Eye (tissue), 1 donor: ENCODE measurements around the gene RXRB.
"Not testable (repeated sequence)": the region's sequence is repeated elsewhere in the genome, so short reads cannot be mapped to it uniquely, and the experiment has no call there.

Experiments
- DNase-seq: peaks from one replicate; pipeline ENCODE4 v3.0.0-alpha.2; 2015

RXRB gene

DNA sequence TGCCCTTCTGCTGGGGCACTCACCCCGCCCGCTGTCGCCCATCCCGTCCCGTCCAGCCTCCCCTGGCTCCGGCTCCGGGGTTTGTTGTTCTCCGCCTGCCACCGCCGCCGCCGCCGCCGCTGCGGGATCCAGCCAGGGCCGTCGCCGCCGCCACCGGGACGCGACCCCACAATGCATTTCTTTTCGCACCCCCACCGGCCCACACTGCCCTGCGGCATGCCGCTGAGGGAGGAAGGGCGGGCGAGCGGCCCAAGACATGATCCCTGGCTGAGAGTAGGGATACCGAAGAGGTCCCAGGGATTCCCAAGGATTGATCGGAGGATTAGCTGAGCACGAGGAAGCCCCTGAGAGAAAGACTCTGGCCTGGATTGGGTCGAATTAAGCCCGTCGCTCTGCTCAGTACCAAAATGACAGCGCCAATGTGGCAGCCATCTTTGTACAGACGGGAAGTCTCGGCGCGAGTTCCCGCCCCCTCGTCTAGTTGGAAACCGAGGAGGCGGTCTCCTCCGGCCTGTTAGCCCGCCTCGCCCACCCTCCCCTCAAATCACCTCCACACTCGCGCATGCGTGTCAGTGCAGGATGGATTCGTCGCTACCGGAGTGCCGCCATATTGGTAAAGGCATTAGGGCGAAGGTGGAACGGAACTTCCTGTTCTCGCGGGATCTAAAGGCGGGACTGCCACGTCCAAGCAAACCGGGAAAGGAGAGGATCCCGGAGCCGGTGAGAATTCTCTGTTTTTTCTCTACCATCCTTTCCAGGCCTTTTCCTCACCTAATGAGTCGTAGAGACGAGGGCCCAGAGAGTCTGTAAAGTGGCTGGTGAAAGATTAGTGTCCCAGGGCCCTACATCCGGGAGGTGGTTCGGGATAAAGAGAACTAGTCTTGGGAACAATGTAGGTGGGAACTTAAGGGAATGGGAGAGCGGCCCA, at the start of gene RXRB, which contains the start of gene SLC39A7:
Gene RXRB, minus strand, starts transcription at position 447 of the 928 bp plus-strand sequence. Its CDS starts 189 bp downstream, at position 258.
Gene SLC39A7, plus strand, starts transcription at position 649 of the 928 bp plus-strand sequence. CDS start 379 bp downstream, outside the sequence.
- peak; percentile 100 for DNase-seq

DNA sequence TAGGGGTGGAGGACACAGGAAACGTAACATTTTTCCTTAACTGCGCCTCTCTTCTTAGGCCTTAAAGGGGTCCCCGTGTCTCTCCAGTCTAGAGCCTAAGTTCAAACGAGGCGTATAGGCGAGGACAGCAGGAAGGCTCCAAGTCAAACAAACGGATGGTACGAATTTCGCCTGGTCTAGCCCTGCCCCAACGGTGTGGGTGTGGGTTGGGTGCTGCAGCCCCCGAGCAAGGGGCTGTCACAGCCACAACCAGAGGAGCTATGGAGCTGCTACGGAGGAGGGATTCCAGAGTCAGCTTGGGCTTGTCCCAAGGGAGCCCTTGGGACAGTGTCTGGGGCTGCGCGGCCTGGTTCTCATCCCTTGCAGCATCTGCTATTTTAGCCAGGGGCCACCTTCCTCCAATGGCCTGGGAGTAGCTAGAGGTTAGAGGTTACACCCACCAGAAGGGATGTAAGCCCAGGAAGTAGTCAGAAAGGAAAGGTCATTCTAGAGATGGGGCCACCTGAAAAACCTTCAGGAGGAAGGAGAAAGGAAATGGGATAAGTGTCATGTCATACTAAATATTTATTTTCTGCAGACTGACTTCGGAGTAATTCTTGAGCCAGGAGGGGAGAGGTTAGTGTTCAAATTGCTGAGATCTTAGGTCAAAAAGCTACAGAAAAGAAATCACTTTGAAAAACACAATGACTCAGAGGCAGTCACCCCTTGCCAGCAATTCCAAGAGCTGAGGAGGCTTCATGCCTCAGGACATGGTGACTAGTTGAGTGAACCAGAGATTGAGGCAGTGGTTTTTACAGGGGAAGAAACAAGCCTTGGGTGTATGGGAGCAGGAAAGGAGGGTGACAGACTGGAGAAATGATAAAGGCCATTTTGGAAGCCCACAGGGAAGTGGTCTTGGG, 49.5 kb upstream of the RXRB start:
- peak; percentile 8 for DNase-seq

DNA sequence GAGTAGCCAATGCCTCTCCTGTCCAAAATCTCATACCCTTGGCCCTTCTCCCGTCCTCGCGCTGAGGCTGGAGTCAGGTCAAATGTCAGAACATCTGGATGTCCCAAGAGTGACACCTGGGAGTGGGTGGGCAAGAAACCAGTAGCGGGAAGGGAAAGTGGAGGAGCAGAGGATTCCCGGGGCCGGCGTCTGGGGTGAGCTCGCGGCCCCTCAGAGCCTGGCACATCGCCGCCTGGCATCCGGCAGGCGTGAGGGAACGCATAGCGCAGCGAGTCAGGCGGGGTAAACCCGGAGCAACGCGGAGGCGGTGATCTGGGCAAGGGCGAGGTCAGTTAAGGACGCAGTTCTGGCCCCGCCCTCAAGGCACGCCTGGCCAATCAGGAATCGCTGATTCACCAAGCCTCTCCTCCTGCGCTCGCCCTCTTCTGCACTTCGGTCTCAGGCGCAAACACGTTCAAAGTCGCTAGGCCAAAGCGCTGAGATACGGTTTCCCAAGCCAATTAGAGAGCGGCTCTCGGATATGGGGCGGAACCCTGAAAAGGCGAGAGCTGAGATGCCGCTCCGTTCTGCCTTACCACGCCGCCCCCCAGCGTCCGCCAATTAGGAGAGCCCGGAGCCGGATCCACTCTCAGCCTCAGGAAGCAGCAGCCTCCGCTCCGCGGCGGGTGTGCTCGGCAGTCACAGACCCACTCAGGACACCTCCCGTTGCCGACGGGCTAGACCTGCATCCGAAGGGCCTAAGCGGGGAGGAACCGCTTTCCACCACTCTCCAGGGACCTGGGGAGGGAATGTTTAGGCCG, 48.7 kb upstream of the RXRB start:
- DNase-seq, result peak; percentile 98

DNA sequence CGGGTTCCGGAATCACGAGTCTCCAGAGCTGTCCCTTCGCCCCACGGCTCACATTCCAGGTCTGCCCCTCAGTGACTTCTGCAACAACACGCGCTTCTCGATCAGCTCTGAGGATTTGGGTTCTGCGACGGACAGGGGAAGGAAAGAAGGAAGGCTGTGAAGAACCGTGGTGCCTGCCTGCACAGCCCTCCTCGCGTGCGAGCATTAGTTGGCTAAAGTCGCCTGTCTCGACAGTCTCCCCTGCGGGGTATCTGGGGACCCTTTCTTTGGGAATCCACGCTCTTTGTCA, 48.1 kb upstream of the RXRB start:
- peak; percentile 82 for DNase-seq

DNA sequence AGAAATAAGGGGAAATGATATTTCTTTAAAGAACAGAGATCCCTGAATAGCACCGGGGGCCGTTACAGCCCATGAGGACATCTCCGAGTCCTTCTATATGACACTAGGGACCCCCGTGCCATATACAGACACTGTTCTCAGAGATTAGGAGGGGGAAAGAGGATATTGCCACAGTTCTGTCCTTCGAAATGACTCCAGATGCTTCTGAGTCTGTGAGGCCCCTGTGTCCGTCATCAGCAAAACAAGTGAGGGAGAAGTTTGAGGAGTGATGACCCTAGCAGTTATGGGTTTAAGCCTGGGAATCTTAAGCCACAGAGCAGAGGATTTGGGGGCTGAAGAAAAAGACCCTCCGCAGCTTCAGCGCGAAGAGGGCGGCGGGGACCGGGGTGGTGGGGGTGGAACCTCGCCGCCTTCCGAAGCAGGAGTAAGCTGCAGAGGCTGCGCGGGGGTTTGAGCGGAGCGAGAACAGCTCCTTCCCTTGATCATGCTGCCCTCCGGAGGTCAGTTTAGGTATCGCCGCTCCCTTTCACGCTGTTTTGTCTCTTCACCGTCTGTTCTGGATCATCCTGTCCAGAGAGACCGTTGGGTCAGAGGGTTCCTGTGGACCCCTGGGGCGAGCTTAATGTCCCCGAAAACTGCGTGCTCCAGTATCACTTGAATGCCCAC, 47.6 kb upstream of the RXRB start:
- DNase-seq, result peak; percentile 97

DNA sequence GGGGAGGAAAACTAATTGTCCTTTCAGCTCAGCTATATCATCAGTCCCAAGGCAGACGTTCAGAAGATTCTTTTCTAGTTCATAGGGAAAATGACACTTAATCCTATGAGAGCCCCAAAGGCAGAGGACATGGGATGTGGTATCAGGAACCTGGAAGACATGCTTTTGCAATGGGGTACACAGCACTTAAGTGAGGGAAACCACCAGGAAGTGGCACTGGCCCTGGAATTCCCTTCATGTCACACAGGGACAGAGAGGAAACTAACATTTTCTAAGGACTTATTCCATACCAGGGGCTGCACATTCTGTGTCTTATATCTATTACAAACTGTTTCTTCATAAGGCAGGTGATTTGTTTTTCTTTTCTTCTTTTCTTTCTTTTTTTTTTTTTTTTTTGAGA, 43.0 kb upstream of the RXRB start:
- no peak for DNase-seq

DNA sequence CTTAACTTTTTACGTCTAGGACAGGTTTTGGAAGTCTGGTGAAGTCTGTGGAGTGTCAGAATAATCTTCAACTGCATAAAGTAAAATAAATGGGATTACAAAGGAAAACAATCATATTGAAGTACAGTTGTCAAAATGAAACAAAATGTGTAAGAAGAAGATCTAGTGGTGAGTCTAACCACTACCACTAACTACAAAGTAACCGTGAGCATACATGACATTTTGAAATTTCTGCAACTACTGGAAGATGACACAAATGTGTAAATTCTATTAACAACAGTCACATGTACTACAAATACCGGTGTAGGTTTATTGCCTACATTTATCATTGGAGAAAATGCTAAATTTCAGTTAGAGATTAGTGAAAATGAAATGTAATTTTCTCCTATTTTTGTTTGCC, 41.5 kb upstream of the RXRB start:
- no peak for DNase-seq

DNA sequence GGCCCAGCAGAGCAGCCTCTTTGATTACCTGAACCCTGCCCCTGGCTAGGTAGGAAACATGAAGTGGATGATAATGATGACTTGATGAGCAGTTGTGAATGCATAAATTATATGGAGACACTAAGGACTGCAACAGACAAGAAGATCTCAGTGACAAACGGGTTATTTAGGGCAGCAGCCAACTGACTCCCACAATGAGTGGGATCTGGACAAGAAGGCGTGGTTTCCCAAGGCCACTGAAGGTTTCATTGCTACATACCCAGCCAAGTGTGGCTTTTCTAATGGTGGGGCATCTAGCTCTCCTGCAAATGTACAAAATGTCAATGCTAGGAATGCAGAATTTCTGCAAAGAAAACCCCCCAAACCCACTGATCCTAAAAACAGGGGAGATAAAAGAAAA, 37.3 kb upstream of the RXRB start:
- no peak for DNase-seq

DNA sequence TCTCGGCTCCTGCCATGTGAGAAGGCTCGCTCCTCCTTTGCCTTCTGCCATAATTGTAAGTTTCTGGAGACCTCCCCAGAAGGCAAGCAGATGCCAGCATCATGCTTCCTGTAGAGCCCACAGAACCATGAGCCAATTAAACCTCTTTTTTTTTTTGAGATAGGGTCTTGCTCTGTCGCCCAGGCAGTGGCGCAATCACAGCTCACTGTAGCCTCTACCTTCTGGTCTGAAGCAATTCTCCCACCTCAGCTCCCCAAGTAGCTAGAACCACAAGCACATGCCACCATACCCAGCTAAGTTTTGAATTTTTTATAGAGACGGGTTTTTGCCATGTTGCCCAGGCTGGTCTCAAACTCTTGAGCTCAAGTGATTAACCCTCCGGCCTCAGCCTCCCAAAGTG, 36.4 kb upstream of the RXRB start:
- no peak for DNase-seq

DNA sequence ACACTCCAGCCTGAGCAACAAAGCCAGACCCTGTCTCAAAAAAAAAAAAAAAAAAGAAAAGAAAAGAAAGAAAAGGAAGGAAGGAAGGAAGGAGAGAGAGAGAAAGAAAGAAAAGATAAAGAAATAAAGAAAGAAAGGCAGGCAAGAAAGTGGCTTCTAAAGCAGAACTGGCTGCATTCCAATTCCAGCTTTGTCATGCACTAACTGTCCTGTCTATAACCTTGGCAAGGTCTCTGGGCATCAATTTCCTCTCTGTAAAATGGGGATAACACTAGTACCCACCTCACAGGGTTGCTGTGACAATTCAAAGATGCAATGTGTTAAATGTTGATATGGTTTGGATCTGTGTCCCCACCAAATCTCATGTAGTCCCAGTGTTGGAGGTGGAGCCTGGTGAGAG, 35.9 kb upstream of the RXRB start:
- DNase-seq, result no peak

DNA sequence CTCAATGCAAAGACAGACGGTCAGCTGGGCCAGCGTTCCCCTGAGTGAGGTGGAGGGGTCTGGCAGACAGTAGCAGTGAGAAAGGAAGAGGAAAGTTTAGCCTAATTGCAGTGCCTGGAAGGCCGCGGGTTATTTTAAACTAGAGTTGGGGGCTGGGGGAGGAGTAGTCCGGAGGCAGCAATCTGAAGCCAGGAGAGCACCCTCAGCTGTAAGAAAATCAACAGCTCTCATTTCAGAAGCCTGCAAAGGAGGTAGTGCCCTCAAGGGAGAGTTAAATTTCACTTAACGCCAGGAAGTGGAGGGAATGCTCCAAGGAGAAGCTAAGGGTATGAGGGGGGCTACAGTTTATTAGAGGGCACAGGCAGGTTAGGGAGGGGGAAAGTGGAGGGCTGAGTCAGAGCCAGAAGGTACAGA, 34.8 kb upstream of the RXRB start:
- DNase-seq, result peak; percentile 1

DNA sequence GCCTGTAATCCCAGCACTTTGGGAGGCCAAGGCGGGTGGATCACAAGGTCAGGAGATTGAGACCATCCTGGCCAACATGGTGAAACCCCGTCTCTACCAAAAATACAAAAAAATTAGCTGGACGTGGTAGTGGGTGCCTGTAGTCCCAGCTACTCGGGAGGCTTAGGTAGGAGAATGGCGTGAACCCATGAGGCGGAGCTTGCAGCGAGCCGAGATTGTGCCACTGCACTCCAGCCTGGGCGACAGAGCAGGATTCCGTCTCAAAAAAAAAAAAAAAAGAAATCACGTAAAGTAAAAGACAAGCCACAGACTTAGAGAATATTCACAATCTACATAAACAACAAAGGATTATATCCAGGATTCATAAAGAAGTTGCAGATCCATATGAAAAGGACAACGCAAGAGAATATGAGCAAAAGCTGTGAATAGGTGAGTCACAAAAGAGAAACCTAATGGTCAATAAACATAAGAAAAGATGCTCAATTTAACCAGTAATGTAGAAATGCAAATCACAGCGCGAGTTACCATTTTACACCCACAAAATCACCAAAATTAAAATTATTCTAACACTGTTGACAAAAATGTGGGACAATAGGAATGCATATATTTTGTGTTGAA, 26.1 kb upstream of the RXRB start:
- DNase-seq, result not testable (repeated sequence)

DNA sequence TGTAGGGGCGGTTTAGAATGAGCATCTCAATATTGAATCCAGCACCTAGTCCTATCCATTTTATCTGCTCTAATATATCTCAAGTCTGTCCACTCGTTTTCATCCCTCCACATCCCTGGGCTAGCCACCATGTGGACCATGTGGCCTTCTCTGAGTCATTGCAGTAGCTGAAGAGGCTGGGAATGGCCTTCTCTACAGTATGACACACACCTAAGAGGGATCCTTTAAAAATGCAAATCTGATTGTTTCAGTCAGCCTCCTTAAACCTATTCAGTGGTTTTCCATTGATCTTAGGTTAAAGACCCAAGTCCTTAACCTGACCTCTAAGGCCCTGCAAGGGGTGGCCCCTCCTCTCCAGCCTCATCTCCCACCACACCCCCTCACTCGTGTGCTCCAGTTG, 17.2 kb upstream of the RXRB start:
- no peak for DNase-seq

DNA sequence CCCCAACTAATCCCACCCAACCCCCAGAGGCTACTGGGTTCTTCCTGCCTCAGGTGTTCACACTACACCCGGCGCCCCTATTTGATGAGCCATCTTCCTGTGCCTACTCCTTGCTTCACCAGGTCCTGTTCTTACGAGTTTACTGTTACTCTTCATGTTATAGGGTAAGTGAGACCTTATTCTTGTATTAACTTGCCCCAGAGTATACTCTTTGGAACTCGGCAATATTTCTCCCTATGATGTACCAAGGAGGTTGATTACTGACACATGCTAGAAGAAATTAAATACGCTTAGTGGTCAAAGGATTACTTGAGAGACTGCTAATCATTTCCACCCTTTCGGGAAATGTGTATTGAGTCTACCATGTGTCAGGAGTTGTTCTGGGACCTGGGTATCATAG, 16.8 kb upstream of the RXRB start:
- DNase-seq, result no peak

DNA sequence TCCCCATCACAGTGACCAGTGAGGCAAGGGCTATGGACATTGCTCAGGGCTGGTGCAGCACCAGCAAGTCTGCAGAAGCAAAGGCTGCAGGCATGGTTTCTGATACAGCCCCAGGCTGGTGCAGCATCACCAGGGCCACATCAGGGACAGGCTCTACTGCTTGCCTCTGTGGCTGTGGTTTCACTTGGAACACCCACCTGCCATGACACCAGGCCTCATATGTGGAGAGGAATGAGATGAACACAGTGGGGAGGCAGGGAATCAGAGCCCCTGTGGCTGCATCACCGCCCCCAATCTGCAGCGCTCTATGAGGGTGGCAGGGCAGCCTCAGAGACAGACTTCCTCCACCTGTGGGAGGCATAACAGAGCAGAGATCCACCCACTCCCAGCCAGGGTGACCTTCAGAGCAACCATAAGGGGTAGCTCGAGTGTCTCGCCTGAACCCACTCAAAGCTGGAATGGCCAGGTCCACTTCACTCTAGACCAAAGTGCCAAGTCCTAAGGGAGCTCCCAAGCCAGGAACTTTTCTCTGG, 15.7 kb upstream of the RXRB start:
- no peak for DNase-seq

DNA sequence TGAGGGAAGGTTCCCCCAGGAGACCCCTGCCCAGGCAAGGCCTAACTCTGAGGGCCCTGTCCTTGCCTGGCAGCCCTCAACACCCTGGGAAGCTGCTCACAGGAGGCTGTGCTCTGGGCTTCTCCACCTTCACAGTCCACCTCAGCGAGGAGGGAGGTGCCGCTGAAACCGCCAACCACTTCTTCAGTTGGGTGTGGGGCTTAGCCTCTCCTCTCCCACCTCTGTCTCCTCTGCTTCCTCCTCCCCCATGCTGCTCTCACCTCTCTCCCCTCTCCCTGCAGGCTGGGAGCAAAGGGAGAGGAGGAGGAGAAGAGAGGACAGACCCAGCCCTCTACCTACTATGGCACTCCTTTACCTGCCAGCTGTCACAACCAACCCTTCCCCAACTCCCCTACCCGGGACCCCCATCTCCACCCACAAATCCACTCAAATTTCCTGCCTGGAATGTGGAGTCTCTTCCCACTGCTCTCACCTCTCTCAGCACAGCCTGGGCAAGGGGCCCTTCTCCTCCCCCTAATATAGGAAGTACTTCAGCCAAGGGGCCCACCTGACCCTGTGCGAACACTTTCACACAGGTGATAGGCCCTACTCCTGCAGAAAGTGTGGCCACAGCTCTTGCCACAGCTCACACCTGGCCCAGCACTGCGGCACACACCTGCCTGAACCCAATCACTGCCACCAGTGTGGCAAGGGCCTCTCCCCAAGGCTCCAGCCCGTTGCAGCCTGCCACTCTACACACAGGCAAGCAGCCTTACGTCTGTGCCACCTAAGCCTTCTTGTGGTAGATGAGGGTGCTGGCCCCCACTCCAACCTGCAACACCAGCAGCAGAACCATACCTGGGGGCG, 15.0 kb upstream of the RXRB start:
- DNase-seq, result no peak

DNA sequence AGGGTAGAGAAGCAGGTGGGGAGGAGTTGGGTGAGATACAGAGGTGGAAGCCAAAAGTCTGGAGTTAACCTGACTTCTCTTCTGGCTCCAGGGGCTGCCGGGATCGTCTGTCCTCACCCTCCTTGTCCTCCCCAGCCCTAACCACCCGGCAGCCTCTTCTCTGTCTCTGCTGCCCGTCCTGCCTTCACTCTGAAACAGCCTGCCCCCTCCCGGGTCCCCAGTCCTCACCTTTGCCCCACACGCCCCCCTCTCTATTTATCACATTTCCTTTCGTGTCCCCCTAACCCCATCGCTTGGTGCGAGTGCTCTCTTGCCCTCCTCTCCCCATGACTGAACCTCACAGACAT, 13.5 kb upstream of the RXRB start:
- DNase-seq, result no peak

DNA sequence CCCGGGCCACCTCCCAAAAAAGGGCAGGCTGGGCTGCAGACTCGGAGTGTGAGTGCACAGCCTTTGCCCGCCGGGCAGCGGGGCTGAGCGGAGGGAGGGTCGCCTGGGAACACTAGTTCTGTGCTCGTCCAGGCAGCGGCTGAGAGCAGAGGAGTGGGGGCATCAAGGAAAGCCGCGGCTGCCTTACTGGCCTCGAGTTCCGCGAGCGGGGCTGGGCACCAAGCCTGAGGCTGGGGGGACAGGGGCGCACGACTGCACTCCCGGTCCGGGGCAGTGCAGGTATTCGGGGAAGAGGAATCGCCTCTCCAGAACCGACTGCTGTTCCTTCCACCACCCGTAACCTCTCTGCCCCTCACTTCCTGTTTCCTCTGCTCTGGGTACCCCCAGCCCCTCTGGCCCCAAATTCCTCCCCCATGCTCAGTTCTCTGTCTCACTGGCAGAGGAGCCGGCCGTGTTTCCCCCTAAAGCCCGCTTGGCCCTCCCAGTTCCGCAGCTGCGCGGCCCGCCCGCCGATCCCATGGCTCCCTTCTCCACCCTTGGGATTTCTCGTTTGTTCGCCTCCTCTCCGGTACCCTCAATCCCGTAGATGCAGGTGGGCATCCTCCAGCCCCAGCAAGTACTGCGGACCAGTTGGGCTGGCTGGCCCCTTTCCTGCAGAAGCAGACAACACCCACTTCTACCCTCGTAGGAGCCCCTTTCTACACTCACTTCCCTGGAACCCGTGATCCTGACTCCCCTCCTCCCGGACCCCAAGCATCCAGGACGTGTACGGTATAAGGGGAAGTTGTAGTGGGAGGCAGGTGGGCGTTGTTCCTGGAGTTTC, 12.9 kb upstream of the RXRB start:
- DNase-seq, result peak; percentile 69

DNA sequence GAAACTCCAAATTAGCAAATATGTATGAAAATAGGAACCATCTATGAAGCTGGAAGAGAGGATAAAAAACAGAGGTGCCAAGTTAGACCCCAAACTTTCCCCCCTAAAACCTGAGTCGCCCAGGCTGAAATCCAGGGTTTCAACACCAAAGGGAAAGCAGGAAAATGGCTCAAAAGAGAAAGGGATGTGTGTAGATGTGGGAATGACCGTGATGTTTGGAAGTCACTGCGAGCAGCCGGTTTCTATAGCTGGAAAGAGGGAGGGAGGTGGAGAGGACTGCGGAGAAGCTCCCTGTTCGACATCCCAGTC, 12.3 kb upstream of the RXRB start:
- no peak for DNase-seq
